ENCODE data around the gene PRIM2.
"Not testable (repeated sequence)": the region's sequence is repeated elsewhere in the genome, so short reads cannot be mapped to it uniquely, and the experiment has no call there.

- TF ChIP-seq SUZ12 (IDR thresholded peaks at IDR 0.05; ENCODE audit: extremely low read depth, insufficient read depth, insufficient read length); ZNF274 (IDR thresholded peaks at IDR 0.05; ENCODE audit: low read depth, low read length); YY1 (IDR thresholded peaks at IDR 0.05; ENCODE audit: insufficient read depth, insufficient read length): not testable (repeated sequence)
Observed at GRCh38 chr6:57537916-57538315, 220.5 kb downstream of the PRIM2 start.

All from NT2/D1 (cell line).